Stimulated activated CD4-positive, alpha-beta T cell treated with anti-CD3 and anti-CD28 coated beads, Interleukin-12 subunit alpha, Interleukin-12 subunit beta, amount 100 ng/mL, for 24 hours (primary cell): ENCODE measurements around the gene APLN.

Experiments used
- DNase-seq, 2 experiments: peaks; one replicate each; pipeline ENCODE4 v3.0.0-alpha.2; 2020; ENCODE audit warnings: low read depth in 2 of 2

The APLN gene

GRCh38 chrX:129641469-129641868 is 13.3 kb downstream of the APLN start:
- no peak for DNase-seq

GRCh38 chrX:129640737-129641136 is 14.0 kb downstream of the APLN start:
- DNase-seq: no peak

GRCh38 chrX:129638917-129639316 is 15.8 kb downstream of the APLN start:
- no peak for DNase-seq

GRCh38 chrX:129637217-129638109 is 17.3 kb downstream of the APLN start:
- DNase-seq: peak; percentile 56 to 63

- no peak for DNase-seq
Measured at GRCh38 chrX:129636175-129636681, 18.5 kb downstream of the APLN start.

- DNase-seq: no peak
Measured at GRCh38 chrX:129634541-129634940, 20.2 kb downstream of the APLN start.

GRCh38 chrX:129632443-129632842 is 22.3 kb downstream of the APLN start:
- no peak for DNase-seq

- no peak for DNase-seq
Measured at GRCh38 chrX:129631849-129632248, 22.9 kb downstream of the APLN start.

- no peak for DNase-seq
Measured at GRCh38 chrX:129629837-129630236, 24.9 kb downstream of the APLN start.

- DNase-seq: no peak
Measured at GRCh38 chrX:129626026-129626425, 28.7 kb downstream of the APLN start.

- no peak for DNase-seq
Measured at GRCh38 chrX:129622757-129623301, 31.9 kb downstream of the APLN start.

GRCh38 chrX:129618997-129619396 is 35.8 kb downstream of the APLN start:
- no peak for DNase-seq

GRCh38 chrX:129617420-129617819 is 37.3 kb downstream of the APLN start:
- DNase-seq: no peak

- DNase-seq: no peak
Measured at GRCh38 chrX:129614481-129615255, 40.1 kb downstream of the APLN start.

GRCh38 chrX:129613596-129613995 is 41.2 kb downstream of the APLN start:
- DNase-seq: no peak

- DNase-seq: no peak
Measured at GRCh38 chrX:129612396-129612795, 42.4 kb downstream of the APLN start.

- no peak for DNase-seq
Measured at GRCh38 chrX:129609395-129609794, 45.4 kb downstream of the APLN start.

- no peak for DNase-seq
Measured at GRCh38 chrX:129608496-129608895, 46.3 kb downstream of the APLN start.

- peak; percentile 19 to 28 for DNase-seq
Measured at GRCh38 chrX:129606918-129607317, 47.8 kb downstream of the APLN start.

GRCh38 chrX:129600981-129601424 is 53.8 kb downstream of the APLN start:
- DNase-seq: no peak

- no peak for DNase-seq
Measured at GRCh38 chrX:129599996-129600395, 54.8 kb downstream of the APLN start.

- DNase-seq: no peak
Measured at GRCh38 chrX:129599499-129599898, 55.3 kb downstream of the APLN start.
